PC-3 (cell line): ENCODE data around the gene SVOPL.

Experiments
- EZH2 ChIP-seq: fragments of 300-600 bp; sonication (generic); IDR thresholded peaks from one replicate; pipeline ENCODE4 v1.6.1; 2017; ENCODE audit warnings: antibody characterized with exemption, mild to moderate bottlenecking, low read length; ENCODE audit not compliant: unreplicated experiment
- EZH2phosphoT487 ChIP-seq: fragments of 300-600 bp; sonication (generic); IDR thresholded peaks from 2 replicates; pipeline ENCODE4 v1.6.1; 2018; ENCODE audit warnings: mild to moderate bottlenecking, antibody characterized with exemption, low read length, borderline replicate concordance
- TF ChIP-seq, protein P1 (sequence below): fragments of 300-600 bp; sonication (generic); conservative IDR thresholded peaks from 2 replicates; pipeline ENCODE4 v1.5.1; 2017; ENCODE audit warnings: antibody characterized with exemption, low read depth, mild to moderate bottlenecking, low read length

DNA sequence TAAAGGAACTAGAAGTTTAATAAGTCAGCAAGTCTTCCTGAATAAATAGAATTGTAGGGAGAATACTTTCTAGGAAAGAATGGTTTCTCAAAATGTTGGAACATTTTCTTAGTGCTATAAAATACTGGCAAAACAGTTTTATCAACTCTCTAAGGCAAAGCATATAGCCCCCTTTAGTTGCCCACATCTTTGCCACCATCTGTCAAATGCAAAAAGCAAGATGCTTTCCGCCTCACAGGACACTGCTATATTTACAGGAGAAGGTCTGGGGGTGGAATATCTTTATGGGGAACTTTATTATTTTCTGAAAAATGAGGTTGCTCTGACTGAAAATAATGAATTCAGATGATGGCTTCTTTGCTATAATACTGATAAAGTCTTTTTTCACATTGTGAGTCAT lies 78.3 kb downstream of the SVOPL start:
- TF ChIP-seq, protein P1, sequence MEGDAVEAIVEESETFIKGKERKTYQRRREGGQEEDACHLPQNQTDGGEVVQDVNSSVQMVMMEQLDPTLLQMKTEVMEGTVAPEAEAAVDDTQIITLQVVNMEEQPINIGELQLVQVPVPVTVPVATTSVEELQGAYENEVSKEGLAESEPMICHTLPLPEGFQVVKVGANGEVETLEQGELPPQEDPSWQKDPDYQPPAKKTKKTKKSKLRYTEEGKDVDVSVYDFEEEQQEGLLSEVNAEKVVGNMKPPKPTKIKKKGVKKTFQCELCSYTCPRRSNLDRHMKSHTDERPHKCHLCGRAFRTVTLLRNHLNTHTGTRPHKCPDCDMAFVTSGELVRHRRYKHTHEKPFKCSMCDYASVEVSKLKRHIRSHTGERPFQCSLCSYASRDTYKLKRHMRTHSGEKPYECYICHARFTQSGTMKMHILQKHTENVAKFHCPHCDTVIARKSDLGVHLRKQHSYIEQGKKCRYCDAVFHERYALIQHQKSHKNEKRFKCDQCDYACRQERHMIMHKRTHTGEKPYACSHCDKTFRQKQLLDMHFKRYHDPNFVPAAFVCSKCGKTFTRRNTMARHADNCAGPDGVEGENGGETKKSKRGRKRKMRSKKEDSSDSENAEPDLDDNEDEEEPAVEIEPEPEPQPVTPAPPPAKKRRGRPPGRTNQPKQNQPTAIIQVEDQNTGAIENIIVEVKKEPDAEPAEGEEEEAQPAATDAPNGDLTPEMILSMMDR = no peak
- TF ChIP-seq EZH2 (no peak), EZH2phosphoT487 (no peak)
